Stimulated activated CD8-positive, alpha-beta memory T cell treated with anti-CD3 and anti-CD28 coated beads, Interleukin-12 subunit alpha, Interleukin-12 subunit beta, amount 100 ng/mL, for 4 hours (primary cell): ENCODE results near the gene CRABP1.
"Not testable (repeated sequence)": the region's sequence is repeated elsewhere in the genome, so short reads cannot be mapped to it uniquely, and the experiment has no call there.

Experiments used
- DNase-seq: peaks from one replicate; pipeline ENCODE4 v3.0.0-alpha.2; 2020; ENCODE audit warnings: low read depth

CRABP1 gene

GRCh38 chr15:78374436-78375393 lies 34.6 kb downstream of the CRABP1 start:
- no peak for DNase-seq

- not testable (repeated sequence) for DNase-seq
Observed at GRCh38 chr15:78380143-78380542, 40.0 kb downstream of the CRABP1 start.

GRCh38 chr15:78382114-78382880 lies 42.1 kb downstream of the CRABP1 start:
- no peak for DNase-seq

DNA sequence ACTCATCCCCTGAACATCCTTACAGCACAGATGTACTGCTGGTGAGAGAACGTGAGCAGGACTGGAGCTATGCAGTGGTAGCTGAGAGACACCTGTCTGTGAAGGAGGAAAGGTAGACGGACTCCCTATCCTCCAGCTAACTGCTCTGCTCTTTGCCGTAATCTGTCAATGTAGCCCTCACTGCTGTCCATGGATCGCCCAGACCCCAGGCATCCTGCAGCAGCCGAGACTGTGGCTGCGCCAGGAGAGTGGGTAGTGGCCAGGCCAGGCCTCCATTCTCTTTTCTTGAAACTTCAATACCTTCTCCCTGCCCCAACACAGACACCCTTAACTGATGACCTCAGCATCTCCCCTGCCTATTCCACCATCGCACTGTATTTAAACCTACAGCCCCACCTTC lies 44.5 kb downstream of the CRABP1 start:
- no peak for DNase-seq

DNA sequence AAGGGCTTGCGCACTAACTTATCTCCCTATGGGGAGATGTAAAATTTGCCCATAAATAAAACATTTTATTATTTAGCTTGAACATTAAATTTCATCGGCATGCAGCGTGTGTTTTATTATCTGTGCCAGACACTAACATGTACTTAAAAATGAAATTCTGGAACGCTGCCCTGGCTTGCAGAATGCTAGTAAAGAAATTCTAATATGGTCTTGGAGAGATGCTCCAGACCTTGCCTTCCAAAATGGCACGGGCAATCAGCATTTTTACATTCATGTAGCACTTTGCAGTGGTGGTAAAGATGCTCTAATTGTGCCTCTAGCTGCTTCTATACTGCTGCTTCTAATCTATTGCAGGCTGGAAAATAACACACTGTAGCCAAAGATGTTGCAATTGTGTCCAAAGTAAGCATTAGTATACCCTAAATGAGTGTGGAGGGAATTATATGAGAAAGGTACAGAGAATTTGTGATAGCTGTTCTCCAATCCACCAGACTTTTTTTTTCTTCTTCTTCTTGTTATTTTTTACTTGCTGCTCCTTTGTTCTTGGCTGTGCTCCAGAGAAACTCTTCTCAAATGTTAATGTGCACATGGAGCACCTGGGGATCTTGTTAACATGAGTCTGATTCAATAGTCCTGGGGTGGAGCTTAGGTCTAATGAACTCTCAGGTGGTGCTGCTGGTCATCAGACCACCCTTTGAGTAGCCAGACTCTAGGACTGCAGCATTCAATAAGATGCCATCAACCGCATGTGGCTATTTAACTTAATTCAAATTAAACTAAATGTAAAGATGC lies 47.3 kb downstream of the CRABP1 start:
- no peak for DNase-seq

- no peak for DNase-seq
Observed at GRCh38 chr15:78388865-78389264, 48.7 kb downstream of the CRABP1 start.

GRCh38 chr15:78389322-78389721 lies 49.2 kb downstream of the CRABP1 start:
- no peak for DNase-seq

DNA sequence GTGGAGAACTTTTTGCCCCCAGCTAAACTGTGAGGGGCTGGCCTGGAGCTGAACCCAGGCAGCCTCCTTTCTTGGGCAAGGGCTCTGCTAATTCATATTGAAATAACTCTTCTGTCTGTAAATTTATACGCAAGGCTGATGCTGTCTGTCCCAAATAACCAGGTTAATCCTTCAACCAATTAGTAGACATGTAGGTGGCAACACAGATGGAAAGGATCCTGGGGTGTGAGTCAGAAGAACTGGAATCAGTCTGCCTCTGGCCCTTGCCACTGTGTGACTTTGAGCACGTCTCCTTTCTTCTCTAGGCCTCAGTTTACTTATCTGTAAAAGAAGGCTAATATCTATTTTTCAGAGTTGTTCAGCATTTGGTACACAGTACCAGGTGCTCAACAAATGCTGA lies 49.6 kb downstream of the CRABP1 start:
- no peak for DNase-seq

DNA sequence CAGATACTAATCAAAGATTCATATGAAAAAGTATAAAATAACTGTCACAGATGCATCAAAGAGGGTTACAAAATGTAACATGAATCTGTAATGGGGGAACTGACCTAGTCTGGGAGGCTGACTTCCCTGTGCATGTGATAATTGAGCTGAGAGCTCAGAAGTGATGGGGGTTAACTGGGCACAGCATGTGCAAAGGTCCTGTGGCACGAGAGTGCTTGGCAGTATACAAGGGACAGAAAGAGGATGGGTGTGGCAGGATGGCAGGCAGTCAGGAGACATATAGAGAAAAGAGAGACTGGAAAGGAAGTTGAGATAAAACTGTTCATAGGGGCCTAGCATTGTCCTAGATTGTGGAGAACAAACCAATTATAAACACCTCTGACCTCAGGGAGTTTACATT lies 50.1 kb downstream of the CRABP1 start:
- no peak for DNase-seq

DNA sequence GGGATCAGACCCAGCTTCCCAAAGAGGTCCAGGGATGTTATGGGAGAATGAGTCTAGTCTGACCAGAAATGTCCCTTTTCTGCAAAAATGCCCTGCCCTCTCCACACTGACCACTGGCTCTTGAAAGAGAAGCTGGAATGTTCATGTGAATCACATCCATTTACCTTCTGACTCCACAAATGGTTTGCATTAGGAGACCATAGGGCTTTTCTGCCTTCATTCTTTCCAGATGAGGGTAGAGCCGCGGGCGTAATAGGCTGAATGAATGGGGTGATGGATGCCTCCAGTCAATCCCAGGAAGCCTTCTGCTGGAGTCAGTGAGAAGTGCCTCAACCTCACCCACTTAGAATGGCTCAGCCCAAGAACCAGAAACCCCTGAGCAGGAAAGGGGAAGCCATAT lies 50.7 kb downstream of the CRABP1 start:
- no peak for DNase-seq

DNA sequence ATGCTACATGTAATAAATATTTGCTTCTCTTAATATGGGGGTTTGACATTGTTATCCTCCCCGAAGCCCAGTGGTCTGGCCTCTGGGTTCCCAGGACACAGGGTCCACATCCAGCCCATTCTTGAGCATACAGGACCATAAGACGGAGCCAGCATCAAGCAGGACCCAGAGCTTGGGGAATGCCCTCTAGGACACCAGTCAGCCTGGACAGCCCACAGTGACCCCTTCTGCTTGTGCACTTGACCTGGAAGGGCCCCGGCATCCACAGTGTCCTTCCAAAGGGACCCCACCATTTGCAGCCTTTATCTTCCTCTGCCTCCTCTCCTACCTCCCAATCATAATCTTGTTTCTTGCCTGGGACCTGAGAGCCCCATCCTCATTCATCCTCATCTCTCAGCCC lies 51.6 kb downstream of the CRABP1 start:
- no peak for DNase-seq

DNA sequence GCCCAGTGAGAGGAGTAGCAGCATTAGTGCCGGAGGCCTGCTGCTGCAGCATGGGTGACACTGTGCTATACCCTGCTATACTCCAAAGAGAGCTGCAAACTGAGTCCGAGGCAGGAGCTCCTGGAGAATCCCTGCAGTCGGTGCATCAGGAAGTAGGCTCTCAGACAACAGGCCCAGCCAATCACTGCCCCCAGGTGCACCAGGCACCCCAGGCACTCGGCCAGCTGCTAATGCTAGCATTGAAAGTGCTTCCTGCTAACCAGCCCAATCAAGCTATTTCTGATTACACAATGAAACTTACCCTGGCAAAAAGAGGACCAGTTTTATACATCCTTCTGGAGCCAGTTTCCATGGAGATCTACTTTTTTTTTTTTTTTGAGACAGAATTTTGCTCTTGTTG lies 52.3 kb downstream of the CRABP1 start:
- no peak for DNase-seq

GRCh38 chr15:78393137-78393536 lies 53.0 kb downstream of the CRABP1 start:
- DNase-seq: no peak

DNA sequence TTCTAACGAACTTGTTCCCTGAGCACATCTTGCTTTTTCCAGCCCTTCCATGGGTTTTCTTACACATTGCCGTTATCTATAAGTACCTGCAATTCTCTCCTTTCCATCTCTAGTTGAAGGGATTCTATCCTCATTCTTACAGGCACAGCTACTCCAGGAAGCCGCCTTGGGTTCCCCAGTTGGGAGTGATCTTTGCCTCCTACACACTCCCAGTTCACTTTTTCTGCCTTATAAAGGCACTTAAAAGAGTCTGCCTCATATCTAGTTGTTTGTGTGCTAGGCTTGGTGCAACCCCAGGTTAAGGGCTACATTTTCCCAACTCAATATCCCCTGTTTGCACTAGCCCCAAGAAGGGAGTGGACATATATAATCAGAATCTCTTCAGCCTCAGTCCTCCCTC lies 53.9 kb downstream of the CRABP1 start:
- DNase-seq: no peak

DNA sequence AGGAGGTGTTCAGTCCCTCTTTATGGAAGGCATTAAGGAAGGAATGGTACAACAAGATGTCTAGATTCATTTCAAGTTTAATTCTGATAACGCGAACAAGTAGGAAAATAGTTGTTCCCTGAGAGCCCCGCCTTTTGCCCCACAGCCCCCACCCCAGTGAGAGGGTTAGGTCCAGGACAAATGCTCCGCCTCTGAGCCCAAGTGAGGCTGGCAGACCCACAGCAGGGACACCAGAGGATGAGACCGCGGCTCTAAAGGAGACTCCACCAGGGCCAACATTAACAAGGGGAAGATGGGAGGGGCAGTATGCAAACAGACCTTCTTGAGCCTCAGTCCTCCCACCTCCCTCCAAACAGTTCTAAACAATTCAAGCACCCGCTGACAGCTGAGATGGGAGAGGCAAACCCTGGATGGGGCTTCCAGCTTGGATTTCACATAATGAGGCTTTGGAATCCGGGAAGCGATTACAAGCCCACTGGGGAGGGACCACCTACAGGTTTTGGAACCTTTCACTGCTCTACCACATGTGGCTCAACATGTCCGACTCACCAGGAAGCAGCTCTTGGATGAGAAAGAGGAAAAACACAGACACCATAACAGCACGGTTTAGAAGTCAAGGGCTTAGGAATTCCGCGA lies 54.9 kb downstream of the CRABP1 start:
- DNase-seq: no peak

DNA sequence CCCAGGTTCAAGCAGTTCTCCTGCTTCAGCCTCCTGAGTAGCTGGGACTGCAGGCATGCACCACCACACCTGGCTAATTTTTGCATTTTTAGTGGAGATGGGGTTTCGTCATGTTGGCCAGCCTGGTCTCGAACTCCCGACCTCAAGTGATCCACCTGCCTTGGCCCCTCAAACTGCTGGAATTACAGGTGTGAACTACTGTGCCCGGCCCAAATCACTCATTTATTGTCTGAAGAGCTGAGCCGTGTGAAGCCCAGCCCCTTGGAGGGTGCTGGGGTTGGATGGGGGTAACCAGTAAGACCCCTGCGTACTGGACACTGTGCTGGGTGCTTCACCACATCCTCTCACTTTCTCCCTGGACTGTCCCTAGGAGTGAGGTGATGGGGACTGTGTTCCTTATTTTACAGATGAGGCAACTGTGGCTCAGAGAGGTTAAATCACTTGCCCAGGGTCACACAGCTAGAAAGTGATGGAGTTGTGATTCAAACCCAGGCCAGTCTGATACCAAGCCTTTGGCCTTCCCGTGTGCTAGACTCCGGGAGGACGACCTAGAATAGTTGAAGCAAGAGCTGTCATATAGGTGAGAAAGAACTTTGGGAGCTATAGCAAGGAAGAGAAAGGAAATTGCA lies 56.1 kb downstream of the CRABP1 start:
- no peak for DNase-seq

DNA sequence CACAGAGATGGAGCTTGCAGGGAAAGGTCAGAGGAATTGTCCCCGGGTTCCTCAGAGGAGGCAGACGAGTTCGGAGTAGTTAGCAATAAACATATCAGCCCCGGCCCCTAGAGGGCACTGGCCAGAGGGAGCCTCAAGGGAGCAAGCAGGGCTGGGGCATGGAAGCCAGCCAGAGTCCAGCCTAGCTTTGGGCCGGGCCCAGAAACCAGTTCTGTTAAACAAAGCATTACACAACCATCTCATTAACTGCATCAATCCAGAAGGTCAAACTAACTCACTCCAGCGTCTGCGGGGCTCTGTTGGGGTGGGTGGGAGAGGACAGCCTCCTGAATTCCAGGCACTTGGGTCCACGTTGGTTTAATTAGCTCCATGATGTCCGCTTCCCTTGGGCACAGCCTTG lies 56.8 kb downstream of the CRABP1 start:
- DNase-seq: no peak

DNA sequence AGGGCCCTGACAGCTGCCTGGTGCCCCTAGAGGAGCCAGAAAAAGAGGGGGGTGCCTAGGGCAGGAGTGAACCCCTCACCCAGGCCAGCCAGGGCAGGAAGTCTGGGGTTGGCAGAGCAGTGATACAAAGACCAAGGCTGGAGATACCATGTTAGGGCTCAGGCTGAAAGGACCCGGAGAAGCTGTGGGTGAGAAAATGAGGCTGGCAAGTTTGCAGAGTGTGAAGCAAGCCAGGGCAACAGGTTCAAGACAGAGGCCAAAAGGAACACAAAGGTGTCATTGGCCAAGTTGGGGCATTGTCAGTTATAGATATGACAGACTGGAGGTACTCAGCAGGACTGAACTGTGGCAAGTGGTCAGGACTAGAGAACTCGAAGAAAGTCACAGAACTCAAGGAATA lies 57.2 kb downstream of the CRABP1 start:
- no peak for DNase-seq
